ENCODE measurements around the gene PRKG1.
"Not testable (repeated sequence)": the region's sequence is repeated elsewhere in the genome, so short reads cannot be mapped to it uniquely, and the experiment has no call there.

Gene PRKG1

DNA sequence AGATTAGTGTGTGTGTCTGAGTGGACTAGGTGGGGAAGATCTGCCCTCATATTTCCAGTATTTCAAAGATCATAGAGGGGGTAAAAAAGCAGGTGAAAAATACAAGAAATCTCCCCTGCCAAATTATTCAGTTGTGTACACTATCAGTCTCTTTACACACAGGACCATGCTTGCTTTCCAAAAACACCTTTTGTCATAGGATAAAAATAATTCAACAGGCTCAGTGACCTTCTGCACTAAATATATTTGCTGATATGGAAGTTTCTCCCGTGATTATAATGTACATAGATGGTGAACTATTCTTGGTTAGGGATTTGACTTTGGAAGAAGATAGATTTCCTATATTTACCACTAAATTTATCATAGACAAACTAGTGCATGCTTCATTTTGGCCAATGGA lies 649.8 kb downstream of the PRKG1 start:
- DNase-seq: no peak

DNA sequence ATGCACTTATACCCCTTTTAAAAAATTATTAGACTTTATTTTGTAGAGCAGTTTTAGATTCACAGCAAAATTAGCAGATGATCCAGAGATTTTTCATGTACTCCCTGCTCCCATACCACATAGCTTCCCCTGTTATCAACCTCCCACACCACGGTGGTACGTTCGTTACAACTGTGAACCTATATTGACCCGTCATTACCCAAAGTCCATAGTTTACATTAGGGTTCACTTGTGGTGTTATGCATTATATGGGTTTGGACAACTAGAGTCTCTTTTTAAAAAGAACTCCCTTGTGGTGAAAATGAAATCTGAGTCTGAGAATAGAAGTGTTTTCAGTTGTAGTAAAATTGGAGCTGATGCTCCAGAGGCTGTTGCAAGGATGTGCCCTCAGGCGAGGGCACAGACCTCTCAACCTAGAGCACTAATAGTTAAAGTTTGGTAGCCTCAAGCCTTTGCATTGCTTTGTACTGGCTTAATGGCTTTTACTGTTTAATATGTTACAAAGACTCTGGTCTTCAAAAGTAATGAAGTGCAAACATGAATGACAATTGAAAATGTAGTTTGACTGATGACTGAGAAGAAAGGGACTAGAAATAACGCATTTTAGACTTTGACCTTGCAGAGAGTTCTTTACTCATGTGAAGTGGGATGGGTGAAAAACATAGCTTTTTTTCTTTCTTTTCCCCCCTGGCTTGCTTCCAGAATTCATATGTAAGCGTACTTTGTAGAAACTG lies 655.7 kb downstream of the PRKG1 start:
- DNase-seq: no peak

DNA sequence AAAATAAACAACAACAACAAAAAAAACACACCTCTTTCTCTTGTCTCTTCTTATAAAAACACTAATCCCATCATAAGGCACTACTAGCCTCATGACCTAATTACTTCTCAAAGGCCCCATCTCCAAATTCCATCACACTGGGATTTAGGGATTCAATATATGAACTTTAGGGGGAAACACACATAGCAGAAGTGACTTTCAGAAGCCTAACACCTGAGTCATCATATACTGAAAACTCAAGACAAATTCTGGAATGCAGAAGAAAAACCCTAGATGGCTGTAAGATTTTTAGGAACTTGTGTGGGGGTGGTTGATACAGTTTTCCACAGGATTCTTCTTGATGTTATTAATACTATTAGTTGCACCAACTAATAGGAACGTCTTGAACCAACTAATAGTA lies 658.8 kb downstream of the PRKG1 start:
- DNase-seq: no peak

DNA sequence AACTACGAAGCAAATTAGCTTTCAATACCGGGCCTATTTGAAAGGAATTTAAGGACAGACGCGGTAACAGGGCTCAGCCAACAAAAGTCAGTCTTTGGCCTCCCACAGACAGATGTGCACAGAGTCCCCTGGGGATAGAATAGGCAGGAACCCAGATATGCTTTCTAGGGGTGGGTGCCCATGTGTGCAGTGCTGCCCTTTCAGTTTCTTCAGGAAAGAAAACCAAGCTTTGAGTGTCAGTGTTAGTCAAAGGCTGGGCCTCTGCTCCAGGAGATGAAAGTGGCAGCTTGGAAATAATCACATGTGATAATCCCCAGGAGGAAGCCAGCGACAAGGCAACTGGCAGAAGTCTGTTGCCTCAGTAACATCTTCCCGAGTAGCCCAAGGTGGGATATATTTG lies 668.9 kb downstream of the PRKG1 start:
- DNase-seq: no peak

DNA sequence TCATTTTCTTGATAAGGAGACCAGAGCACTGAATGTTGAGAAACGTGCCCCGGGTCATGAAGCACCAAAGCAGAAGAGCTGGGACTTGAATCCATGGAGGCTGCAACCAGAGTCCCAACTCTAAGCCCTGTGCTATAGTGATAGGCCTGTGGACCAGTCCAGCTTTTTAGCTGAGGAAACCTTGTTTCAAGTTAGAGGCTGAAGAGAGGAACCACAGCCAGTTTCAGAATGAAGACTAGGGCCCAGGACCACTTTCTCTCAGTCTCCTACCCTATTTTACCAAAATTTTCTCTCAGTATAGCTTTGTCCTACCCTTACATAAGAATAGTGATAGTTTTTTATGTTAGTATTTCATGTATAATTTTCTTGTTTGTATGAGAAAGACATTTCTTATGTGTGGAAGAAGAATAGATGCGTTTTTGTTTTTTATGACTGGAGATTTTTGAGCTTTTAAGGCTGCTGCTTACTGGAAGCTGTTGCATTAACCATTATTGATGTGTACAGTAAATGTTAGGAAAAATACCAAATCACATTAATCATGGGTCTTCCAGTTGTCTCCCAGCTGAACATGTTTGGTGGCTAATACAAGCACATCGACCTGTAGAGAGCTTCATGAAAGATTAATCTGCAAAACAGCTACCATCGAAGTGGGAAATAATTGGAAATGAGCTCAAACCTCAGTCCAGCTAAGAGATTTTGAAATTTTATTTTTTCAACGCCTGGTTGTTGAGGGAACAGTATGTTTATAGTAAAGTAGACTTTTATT lies 670.1 kb downstream of the PRKG1 start:
- DNase-seq: no peak

- DNase-seq: no peak
Measured at GRCh38 chr10:51745397-51745796, 671.1 kb downstream of the PRKG1 start.

DNA sequence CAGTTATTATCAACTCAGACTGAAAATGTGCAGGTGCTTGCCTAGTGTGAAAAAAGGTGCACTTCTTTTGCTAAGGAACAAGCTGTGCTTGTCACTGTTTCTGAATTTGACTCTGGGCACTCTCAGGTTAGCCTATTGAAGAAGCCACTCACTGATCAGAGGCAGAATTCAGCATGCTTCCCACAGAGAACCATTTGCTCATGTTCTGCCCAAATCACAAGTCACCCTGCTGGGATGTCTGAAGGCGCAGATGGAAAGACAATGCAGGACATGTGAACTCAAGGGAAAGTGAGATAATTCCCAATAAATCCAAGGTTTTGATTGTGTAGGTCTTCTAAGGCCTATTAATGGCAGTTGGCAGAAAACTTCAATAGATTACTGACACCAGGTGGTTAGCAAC lies 672.9 kb downstream of the PRKG1 start:
- no peak for DNase-seq

DNA sequence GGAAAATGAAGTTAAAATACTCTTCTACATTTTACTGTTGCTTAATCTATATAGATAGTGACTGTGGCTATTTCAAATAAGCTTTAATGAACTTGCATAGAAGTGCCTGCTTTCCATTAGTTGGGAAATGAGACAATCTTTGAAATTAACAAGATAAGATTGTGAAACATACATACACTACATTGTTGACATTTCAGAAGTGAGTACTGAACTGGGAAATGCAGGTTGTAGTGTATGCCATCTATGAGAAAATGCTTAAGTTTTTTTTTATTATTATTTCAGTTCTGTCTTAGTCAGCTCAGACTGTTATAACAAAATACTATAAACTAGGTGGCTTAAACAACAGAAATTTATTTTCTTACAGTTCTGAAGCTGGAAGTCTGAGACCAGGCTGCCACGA lies 674.7 kb downstream of the PRKG1 start:
- no peak for DNase-seq

DNA sequence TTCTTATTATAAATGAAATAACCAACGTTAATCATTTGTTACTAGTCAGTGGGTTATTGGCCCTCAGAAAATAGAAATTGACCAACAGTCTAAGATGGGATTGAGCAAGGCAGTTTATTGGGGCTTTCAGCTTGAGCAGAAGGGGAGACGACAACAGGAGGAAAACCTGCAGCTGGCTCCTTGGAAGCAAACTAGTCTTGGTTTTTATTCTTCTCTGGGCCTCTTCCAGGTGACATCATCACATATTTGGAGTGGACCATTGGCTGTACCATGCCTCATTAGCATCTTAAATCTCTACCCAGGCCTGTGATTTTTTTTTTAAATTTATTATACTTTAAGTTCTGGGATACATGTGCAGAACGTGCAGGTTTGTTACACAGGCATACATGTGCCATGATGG lies 684.1 kb downstream of the PRKG1 start:
- DNase-seq: no peak

GRCh38 chr10:51758838-51759237 lies 684.6 kb downstream of the PRKG1 start:
- DNase-seq: not testable (repeated sequence)

- no peak for DNase-seq
Measured at GRCh38 chr10:51759896-51760534, 685.7 kb downstream of the PRKG1 start.

- DNase-seq: no peak
Measured at GRCh38 chr10:51760864-51761640, 686.8 kb downstream of the PRKG1 start.

DNA sequence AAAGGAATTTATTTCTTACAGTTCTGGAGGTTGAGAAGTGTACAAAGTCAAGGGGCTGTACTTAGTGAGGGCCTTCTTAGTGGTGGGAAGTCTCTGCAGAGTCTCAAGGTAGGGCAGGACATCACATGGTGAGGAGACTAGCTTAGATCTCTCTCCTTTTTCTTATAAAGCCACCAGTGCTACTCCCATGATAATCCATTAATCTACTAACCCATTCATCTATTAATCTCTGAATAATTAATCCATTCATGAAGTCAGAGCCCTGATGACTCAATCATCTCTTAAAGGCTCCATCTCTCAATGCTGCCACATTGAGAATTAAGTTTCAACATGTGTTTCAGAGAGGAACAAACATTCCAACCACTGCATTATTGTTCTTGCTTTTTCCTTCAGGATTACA lies 689.5 kb downstream of the PRKG1 start:
- no peak for DNase-seq

DNA sequence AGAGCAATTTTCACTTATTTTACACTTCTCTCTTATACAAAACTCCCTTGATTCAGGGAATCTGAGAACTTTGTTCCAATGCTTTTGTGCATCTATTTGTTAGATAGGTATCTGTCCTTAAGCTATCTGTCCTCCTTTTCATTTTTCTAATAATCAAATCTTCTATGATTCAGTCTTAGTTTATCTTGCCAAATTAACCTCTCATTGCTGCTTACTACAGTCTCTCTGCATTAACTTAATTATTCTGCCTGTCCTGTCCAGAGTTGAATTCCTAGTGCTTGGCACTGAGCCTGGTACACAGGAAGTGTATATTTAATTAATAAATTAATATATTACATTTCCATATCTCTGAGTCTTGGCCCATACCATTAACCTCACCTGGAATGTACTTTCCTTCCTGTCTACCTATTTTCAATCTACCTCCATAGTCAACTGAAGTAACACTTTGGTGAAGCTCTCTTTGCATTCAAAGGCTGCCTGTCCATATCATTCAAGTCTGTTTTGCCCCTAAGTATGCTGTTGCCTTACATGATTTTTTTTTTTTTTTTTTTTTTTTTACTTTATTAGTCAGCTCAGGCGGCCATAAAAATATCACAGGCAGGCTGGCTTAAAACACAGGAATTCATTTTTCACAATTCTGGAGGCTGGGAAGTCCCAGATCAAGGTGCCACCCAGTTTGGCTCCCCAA lies 691.1 kb downstream of the PRKG1 start:
- DNase-seq: no peak

DNA sequence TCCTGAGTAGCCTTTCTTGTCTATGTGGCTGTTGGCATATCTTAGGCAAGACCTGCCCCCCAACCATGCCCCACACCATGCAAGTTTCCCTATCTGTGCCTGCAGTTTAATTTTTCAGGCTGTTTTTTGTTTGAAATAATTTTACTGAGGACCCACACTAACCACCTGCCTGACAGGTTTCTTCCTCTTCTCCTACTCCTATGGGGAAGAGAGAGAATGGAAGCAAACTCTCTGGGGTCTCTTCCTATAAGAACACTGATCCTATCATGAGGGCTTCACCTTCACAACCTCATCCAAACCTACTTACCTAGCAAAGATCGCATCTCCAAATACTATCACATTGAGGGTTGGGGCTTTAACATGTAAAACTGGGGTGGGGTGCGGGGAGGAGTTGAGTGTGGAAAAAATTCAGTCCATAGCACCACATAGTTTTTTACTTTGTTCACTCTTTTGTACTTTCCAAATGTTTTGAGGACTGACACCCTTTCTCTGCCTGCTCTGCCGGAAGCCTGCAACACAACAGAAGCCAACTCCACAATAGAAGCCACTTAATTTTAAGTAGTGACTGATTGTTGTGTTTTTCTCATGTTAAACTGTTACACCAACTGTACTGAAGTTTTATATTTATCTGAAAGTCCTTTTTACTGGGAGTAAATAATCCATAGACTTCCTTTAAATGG lies 692.3 kb downstream of the PRKG1 start:
- no peak for DNase-seq

DNA sequence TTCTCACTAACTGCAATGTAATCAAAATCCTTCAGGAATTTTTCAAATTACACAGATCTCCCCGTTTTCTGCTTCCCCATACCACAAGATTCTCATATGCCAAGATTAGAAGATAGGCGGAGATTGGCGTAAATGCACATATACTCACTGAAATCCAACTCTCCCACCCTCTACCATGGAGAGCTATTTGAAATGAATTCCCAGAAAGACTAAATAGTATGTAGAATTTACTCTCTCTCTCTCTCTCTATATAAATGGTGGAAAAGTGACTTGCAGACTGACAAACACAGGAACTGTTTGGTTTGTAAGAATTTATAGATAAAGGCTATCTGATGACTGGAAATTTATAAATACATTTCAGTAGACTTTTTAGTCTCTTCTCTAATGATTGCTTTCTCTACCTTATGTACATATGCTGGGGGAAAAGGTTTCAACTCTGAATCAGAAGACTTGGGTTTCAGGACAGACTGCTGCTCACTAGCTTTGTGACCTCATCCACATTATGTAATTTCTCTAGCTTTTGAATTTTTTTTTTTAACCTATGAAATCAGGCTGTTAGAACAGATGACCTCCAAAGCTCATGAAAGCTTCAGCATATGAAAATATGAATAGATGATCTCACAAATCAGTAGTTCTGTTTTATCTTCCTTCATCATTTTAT lies 692.9 kb downstream of the PRKG1 start:
- no peak for DNase-seq

- DNase-seq: no peak
Measured at GRCh38 chr10:51768886-51769465, 694.7 kb downstream of the PRKG1 start.

DNA sequence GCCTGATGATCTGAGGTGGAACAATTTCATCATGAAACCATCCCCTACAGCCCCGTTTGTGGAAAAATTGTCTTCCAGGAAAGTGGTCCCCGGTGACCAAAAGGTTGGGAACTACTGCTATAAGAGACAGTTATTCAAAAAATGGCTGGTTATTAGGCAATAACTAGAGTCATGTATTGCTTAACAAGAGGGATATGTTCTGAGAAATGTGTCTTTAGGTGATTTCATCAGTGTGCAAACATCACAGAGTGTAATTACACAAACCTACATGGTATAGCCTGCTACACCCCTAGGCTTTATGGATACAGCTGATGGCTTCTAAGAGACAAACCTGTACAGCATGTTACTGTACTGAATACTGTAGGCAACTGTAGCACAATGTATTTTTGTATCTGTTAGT lies 696.4 kb downstream of the PRKG1 start:
- no peak for DNase-seq

DNA sequence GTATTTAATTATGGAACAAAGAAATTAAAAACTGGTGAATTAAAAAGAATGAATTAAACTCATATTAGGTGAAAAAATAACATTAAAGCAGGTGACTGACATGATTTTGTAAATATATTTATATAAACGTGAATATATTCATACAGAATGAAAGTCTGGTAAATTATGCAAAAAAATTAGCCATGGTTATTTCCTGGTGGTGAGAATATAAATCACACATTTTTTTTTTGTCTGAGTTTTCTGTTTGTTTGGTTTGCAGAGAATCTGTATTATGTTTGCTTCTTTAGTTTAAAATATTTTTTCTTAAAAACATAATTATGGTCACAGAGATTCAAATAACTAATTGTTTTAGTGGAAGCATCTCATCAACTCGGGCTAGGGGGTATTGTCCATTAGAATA lies 698.1 kb downstream of the PRKG1 start:
- DNase-seq: no peak

- DNase-seq: no peak
Measured at GRCh38 chr10:51773681-51774080, 699.4 kb downstream of the PRKG1 start.

GRCh38 chr10:51783941-51784340 lies 709.7 kb downstream of the PRKG1 start:
- DNase-seq: no peak

Measured in NCI-H2081 treated with DMSO at 0.1 percent for 48 hours (cell line).